GM06990 (cell line): Measurements from ENCODE around the gene S1PR1.

Experiments
- DNase-seq: peaks from one replicate; pipeline ENCODE4 v3.0.0-alpha.2; 2011; ENCODE audit not compliant: insufficient read length; ENCODE audit errors: extremely low read depth
- H3K27me3 ChIP-seq: replicated peaks from 2 replicates; pipeline ENCODE4 v1.6.0; 2011; ENCODE audit warnings: low read length; ENCODE audit not compliant: control insufficient read depth, insufficient read depth
- H3K36me3 ChIP-seq: 2 replicates; pipeline ENCODE4 v1.5.1; 2011; ENCODE audit warnings: low read length; ENCODE audit not compliant: control insufficient read depth, insufficient read depth
- H3K4me3 ChIP-seq: replicated peaks from 2 replicates; pipeline ENCODE4 v1.5.1; 2011; ENCODE audit warnings: low read depth, mild to moderate bottlenecking, control low read depth, low read length
- TF ChIP-seq, protein P1 (sequence below): IDR thresholded peaks from 2 replicates; pipeline ENCODE4 v1.5.1; 2011; ENCODE audit warnings: low read length, control low read depth, mild to moderate bottlenecking, inconsistent platforms; ENCODE audit not compliant: insufficient read depth, poor library complexity, severe bottlenecking

The S1PR1 gene

DNA sequence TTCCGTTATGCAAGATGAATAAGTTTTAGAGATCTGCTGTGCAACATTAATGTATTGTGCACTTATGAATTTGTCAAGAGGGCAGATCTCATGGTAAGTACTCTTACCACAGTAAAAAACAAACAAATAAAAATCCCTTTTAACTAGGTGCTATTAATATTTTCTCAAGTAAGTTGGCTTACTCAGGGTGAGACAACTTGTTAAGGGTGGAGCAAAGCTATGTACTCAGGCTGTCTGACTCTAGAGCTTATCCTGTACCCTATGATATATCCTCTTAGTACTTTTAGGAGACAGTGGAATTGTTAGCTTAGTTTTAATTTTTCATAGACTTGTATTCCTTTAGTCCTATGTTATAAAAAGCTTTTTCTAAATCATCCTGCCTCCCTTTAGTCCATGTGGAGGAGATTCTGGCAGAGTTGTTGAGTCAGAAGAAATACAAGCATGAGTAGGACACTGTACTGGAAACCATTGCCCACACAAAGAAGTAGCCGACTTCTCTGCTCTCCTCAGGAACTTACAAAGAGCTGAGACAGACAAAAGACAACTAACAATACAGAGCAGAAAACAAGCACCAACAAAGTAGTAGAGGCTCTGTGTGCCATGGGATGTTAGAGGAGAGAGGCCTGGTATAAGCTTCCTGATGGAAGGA lies 49.2 kb downstream of the S1PR1 start:
- no peaks in the 10 kb centered on the region for H3K27me3 ChIP-seq
- DNase-seq: no peak
- H3K4me3 ChIP-seq: no peak overlapping the region
- TF ChIP-seq, protein P1, sequence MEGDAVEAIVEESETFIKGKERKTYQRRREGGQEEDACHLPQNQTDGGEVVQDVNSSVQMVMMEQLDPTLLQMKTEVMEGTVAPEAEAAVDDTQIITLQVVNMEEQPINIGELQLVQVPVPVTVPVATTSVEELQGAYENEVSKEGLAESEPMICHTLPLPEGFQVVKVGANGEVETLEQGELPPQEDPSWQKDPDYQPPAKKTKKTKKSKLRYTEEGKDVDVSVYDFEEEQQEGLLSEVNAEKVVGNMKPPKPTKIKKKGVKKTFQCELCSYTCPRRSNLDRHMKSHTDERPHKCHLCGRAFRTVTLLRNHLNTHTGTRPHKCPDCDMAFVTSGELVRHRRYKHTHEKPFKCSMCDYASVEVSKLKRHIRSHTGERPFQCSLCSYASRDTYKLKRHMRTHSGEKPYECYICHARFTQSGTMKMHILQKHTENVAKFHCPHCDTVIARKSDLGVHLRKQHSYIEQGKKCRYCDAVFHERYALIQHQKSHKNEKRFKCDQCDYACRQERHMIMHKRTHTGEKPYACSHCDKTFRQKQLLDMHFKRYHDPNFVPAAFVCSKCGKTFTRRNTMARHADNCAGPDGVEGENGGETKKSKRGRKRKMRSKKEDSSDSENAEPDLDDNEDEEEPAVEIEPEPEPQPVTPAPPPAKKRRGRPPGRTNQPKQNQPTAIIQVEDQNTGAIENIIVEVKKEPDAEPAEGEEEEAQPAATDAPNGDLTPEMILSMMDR: no peak
- no peaks in the 10 kb centered on the region for H3K36me3 ChIP-seq

DNA sequence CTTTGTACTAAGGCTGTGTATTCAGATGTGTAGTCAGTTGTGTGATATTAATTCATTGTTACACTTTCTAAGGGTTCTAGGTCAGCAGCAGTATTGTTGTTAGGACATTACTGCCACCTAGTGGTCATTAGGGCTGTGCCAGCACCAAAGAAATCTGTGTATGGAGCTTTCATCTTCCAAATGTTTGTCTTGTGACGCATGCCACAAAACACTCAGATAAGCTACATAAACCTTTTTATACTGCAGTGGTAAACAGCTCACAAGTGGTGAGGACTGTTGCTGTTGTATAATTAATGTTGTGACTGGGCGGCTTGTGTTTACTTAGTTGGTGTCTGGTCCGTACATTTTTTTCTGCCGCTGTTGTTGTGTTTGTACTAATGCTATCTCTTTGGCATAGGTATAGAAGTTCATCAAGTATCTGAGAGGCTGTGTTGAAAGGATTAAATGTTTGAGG lies 51.7 kb downstream of the S1PR1 start:
- Histone ChIP-seq H3K36me3 (no peaks in the 10 kb centered on the region), H3K27me3 (no peaks in the 10 kb centered on the region), H3K4me3 (no peak overlapping the region)
- peak; percentile 50 for DNase-seq
- TF ChIP-seq, protein P1: peak; percentile 81

DNA sequence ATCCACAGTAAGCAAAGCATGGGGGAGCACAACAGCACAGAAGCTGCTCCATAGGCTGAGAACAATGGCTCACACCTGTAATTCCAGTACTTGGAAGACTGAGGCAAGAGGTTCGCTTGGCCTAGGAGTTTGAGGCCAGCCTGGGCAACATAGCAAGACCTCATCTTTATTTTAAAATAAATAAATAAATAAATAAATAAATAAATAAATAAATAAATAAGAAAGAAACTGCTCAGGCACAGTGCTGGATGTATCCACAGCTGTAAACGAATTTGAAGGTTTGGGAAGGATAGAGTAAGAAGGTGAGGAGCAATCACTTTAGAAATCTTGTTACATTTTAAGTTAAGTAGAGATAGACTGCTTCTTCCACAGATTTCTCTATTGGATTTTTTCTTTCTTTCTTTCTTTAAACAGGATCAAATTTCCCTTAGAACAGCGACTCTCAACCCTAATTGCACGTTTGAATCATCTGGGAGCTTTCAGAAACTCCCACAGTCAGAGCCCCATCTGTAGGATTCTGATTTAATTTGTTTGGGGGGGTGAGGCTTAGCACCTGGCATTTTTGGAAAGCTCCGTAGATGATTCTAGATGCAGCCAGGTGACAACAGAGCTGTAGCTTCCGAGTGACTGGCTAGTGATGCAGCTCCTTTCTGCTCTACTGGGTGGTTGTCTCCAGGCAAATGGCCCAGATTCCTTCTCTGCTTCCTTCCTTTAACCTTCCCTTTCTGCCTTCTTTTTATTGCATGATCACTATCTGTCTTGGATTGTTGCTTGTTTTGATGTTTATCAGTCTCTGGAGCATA lies 53.5 kb downstream of the S1PR1 start:
- Histone ChIP-seq H3K36me3 (no peaks in the 10 kb centered on the region), H3K4me3 (no peak overlapping the region), H3K27me3 (no peaks in the 10 kb centered on the region)
- TF ChIP-seq, protein P1: no peak
- DNase-seq: no peak
